B cell (primary cell): ENCODE measurements around the gene LDHA.

Experiments used
- CTCF ChIP-seq: fragments of 200-600 bp; IDR thresholded peaks from one replicate; pipeline ENCODE4 v1.8.0; 2022; ENCODE audit warnings: antibody characterized with exemption, mild to moderate bottlenecking
- EZH2 ChIP-seq: IDR thresholded peaks from 2 replicates; pipeline ENCODE4 v1.6.1; 2012; ENCODE audit warnings: borderline replicate concordance, low read depth, mild to moderate bottlenecking, moderate library complexity, low read length; ENCODE audit not compliant: insufficient read depth, poor library complexity, severe bottlenecking

GRCh38 chr11:18369398-18369797 lies 25.0 kb upstream of the LDHA start:
- TF ChIP-seq CTCF, result no peak
- TF ChIP-seq EZH2, result no peak
